Fibroblast of mammary gland (primary cell): ENCODE results near the gene CRTC2.

Experiments used
- DNase-seq: peaks from one replicate; pipeline ENCODE4 v3.0.0-alpha.2; 2010; ENCODE audit warnings: low read depth
- H3K4me3 ChIP-seq: 2 replicates; pipeline ENCODE4 v1.5.1; 2011; ENCODE audit warnings: low read depth, mild to moderate bottlenecking, low read length, moderate library complexity; ENCODE audit not compliant: control insufficient read depth
- CTCF ChIP-seq: conservative IDR thresholded peaks from 2 replicates; pipeline ENCODE4 v1.5.1; 2011; ENCODE audit warnings: low read depth, low read length, inconsistent platforms; ENCODE audit not compliant: control insufficient read depth, insufficient read depth

Gene CRTC2

DNA sequence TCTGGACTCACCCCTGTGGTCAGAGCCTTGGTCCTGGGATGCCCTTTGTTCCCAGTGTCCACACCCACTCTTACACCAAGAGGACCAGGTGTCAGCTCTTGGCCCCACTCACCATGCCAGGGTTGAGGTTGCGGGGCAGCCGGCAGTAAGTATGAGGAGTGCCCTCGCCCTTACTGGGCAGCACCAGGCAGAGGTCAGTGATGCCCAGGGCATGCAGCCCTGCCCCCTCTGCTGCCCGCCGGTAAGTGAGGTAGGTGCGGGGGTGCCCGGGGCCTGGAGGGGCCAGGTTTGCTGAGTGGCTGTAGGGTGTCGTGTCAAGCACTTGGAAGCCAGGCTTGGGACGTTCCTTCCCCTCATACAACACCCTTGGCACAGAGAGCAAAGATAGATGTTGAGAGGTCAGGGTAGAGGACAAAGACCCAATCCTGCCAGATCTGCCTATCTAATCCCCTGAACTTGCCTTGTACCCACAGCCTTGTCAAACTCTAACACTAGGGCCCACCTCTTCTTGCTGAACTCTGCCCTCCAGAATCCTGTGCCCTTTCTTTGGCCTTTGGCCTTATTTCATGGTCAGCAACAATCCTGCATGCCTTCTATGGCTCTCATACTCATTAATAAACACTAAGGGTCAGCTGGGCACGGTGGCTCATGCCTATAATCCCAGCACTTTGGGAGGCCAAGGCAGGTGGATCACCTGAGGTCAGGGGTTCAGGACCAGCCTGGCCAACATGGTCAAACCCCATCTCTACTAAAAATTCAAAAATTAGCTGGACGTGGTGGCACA is 15.5 kb downstream of the CRTC2 start:
- H3K4me3 ChIP-seq = no peak overlapping the region
- no peak for TF ChIP-seq CTCF
- no peak for DNase-seq

DNA sequence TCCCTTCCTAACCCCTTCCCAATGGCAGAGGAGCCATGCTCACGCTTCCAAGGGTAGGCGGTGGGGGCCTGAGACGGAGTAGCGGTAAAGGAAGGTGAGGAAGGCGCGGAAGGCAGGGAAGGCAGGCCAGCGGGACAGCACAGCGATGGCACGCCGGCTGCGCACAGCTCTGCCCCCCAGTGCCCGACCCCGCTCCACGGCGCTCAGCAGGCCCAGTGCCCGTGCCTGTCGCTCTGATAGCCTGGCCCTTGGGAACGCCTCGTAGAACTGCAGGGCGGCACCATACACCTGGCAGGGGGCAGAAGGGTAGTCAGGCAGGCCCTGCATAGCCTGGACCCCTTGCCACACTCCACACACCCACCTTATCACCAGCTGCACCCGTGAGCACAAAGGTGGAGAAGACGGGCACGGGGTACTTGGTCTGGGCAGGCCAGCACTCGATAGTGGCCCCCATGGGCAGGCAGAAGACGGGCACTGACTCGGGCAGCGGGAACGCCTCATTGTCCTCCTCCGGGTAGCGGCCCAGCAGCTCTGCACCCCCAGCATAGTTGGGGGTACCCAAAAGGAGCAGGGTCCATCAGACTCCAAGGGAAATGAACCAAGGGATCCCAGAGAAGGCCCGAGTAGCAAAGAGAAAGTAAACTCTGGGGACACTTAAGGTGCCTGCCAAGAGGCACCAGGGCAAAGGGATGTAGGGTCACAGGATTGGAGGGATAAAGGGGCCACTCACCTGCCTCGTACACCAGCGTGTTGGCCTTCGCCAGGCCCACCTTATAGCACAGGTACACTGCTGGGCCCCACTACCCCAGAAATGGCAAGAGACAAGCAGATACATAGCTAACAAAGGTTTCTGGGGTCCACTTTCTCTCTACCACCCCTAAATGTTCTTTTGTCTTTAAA is 16.3 kb downstream of the CRTC2 start:
- TF ChIP-seq CTCF = no peak
- no peak for DNase-seq

GRCh38 chr1:153940756-153941155 is 17.7 kb downstream of the CRTC2 start:
- no peak for DNase-seq
- no peak overlapping the region for H3K4me3 ChIP-seq
- TF ChIP-seq CTCF = no peak

More for the DNA sequence above, 16.3 kb downstream of the CRTC2 start:
- H3K4me3 ChIP-seq = no peak overlapping the region

DNA sequence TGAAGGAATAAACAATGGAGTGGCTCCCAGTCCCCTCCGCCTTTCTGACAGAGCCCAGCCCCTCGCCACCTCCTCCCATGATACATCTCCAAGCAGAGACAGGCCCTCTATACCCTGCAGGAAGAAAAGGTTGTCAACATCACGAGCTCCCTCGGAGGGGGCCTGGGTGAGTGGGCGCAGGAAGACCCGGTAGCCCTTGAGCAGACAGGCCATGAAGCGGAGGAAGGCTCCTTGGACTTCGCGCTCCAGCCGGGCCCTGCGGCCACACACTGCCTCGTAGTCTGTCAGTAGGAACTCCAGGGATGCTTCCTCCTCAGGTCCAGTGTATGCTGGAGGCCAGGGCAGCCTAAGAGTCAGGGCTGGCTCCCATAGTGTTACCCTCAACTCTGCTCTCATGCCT is 18.9 kb downstream of the CRTC2 start:
- no peak for DNase-seq
- no peak overlapping the region for H3K4me3 ChIP-seq
- TF ChIP-seq CTCF = no peak

DNA sequence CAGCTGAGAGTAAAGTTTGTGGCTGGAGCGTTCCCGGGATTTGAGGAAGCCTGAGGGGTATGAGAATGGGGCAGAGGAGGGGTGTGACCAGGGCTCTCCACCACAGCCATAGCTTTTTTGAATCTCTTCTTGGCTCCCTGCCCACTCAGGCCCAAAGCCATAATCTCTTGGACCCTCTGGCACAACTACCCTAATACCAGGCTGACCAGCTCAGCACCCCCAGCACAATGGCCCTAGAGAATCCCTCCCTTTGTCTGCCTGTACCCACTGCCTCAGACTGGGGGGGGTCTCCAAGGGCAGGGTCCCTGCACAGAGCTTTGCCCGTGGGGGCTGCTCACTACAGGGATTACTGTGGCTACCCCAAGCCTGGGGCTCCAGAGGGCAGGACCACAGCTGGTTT is 19.4 kb downstream of the CRTC2 start:
- no peak overlapping the region for H3K4me3 ChIP-seq
- DNase-seq = no peak
- TF ChIP-seq CTCF = no peak

DNA sequence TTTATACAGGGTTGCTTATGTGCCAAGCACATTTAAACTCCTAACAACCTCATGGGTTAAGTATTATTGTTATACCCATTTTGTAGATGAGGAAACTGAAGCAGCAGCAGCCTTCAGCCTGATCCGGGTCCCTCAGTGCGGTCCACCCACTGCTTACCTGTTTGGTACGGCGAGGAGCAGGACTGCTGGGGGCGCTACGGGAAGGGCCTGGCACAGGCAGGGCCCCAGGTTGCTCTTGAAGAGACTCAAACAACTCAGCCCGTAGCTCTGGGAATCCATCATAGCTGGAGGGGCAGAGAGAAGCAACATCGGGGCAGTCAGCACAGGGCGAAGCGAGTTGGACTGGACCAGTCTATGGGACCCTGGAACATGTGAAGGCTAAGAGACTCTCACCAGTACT is 21.1 kb downstream of the CRTC2 start:
- TF ChIP-seq CTCF = no peak
- DNase-seq = no peak
- no peak overlapping the region for H3K4me3 ChIP-seq
